ENCODE results near the gene SCO2. TPM values are rescaled to one million over a fixed set of nuclear protein-coding genes. Genes with fewer than 3 reads are reported as not detected.

Gene SCO2
- total RNA-seq, 6 experiments from 2014 or later, result 0.80 to 4.2 (median 2.5) TPM; not detected in 2

DNA sequence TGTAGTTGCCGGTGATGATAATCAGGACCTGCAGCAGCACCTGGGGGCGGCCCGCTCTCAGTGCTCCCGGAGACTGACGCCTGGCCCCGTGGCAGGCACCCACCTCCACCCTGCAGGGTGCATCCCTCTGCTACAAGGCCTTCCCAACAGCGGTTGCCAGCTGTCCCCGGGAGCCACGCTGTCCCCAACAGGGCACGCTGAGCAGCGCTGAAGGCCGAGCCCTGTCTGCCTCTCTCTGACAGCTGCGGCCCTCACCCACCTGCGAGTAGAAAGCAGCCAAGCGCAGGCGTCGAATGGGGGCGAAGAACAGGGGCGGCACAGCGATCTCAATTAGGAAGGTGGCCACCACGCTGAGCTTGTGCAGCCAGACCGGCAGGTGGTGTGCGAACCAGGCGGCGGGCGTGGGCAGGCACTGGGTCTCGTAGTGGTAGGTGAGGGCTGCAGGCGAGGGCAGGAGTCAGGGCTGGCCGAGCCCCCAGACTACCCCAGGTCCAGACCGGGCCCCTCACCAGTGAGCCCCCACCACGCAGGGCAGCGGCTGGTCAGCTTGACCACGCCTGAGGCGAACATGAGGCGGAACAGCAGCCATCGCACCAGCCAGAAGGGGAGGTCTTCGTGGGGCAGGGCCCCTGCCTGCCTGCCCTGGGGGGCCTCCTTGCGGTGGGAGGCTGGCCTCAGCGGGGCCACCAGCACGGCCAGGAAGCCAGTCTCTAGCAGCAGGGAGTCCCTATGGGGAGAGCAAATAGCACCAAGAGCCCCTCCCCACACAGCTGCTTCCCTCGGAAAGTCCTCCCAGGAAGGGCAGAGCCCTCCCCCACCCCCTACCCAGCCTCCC, 19.4 kb downstream of the SCO2 start:
- 85% methylated on average over 5 of the region's 41 CpGs for WGBS (ENCODE audit: insufficient coverage, low coverage, low lambda C conversion rate, missing lambda C conversion rate)
- H3K4me1 ChIP-seq, result peaks cover 0 to 10% (median 4%) of the 10 kb centered on the region in 4 donors
- peak overlapping the region in 1 of 3 donors; percentile 93 for H3K4me3 ChIP-seq
- DNase-seq (peak in 1 of 3 donors; percentile 44), ATAC-seq (no peak)
- peaks cover 0 to 17% (median 3%) of the 10 kb centered on the region in 4 donors for H3K36me3 ChIP-seq
- no peaks in the 10 kb centered on the region for H3K27me3 ChIP-seq
- TF ChIP-seq POLR2A (IDR thresholded peaks at IDR 0.05), result no peak
- TF ChIP-seq CTCF (IDR thresholded peaks at IDR 0.05), result no peak
- H3K9me3 ChIP-seq, result no peaks in the 10 kb centered on the region
- intact Hi-C loops (cut with DNase I), result no loop called here
- no peak overlapping the region for H3K27ac ChIP-seq

DNA sequence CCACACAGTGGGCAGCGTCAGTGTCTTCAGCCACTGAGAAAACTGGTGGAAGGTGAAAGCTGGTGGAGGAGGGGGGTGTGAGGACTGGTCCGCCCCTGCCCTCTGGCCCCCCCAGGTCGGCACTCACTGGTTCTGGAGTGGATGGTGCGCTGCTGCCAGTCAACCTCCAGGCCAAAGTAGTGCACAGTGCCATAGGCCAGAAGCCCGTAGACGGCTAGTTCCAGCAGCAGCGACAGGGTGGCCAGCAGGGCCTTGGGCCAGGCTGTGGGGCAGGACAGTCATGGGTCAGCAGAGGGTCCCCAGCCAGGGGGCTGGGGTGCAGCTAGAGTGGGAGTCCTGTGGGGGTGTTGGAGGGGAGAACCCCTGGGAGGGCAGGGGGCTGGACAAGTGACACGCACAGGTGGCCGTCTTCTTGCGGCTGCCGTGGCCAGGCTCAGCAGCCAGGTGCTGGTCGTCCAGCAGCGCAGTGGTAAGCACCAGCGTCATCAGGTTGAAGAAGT, 20.1 kb downstream of the SCO2 start:
- Histone ChIP-seq H3K27ac (no peak overlapping the region), H3K27me3 (no peaks in the 10 kb centered on the region), H3K4me3 (no peak overlapping the region), H3K4me1 (peaks cover 0 to 10% (median 4%) of the 10 kb centered on the region in 4 donors), H3K9me3 (no peaks in the 10 kb centered on the region), H3K36me3 (peaks cover 0 to 17% (median 3%) of the 10 kb centered on the region in 4 donors)
- intact Hi-C loops (cut with DNase I), result no loop called here
- no peak for ATAC-seq
- WGBS (ENCODE audit: insufficient coverage, low coverage, low lambda C conversion rate, missing lambda C conversion rate), result 100% methylated on average over 1 of the region's 14 CpGs
- TF ChIP-seq POLR2A (IDR thresholded peaks at IDR 0.05) (no peak), CTCF (IDR thresholded peaks at IDR 0.05) (no peak)
- DNase-seq, result no peak

DNA sequence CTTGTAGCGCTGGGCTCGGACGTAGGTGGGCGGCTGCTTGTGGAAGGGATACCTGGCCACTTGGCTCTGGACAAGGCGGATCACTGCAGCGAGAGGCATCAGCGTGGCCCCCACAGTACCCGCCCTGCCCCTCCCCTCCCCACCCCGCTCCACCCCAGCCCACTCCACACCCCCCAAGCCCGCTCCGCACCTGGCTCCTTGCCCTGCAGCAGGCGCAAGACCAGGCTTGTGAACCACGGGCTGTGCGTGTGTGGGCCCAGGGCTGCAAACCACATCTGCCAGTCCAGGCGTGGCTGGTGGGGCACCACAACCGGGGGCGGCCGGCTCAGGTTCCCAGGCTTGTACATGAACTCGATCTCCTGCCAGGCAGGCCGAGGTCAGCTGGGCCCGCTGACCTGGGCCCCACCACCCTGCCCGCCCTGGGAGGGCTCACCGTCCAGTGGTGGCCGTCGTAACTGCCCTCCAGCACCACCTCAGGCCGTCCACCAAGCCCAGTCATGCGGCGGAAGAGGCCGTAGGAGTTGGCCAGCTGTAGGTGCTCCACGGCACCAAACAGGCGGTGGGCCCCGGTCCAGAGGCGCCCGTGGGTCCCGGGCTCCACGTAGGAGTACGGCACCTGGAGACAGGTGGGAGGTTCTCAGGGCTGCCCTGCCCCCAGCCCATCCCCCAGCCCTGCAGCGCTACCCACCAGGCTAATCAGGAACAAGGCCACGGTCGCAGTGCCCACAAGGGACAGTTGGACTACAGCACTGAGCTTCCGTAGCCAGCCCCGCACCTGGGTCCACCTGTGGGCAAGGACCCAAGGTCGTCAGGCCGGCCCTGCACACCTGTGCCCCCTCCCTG, 20.8 kb downstream of the SCO2 start:
- Histone ChIP-seq H3K9me3 (no peaks in the 10 kb centered on the region), H3K4me1 (peaks cover 0 to 10% (median 4%) of the 10 kb centered on the region in 4 donors), H3K36me3 (peaks cover 0 to 17% (median 3%) of the 10 kb centered on the region in 4 donors), H3K4me3 (no peak overlapping the region), H3K27ac (no peak overlapping the region), H3K27me3 (no peaks in the 10 kb centered on the region)
- no peak for ATAC-seq
- intact Hi-C loops (cut with DNase I), result no loop called here
- 86% methylated on average over 9 of the region's 44 CpGs for WGBS (ENCODE audit: insufficient coverage, low coverage, low lambda C conversion rate, missing lambda C conversion rate)
- no peak for DNase-seq
- TF ChIP-seq CTCF (IDR thresholded peaks at IDR 0.05), result no peak
- TF ChIP-seq POLR2A (IDR thresholded peaks at IDR 0.05), result no peak

GRCh38 chr22:50503475-50504145, 21.8 kb downstream of the SCO2 start:
- Histone ChIP-seq H3K9me3 (no peaks in the 10 kb centered on the region), H3K4me3 (no peak overlapping the region), H3K27me3 (no peaks in the 10 kb centered on the region), H3K4me1 (peaks cover 0 to 5% (median 3%) of the 10 kb centered on the region in 4 donors), H3K27ac (no peak overlapping the region), H3K36me3 (peaks cover 0 to 17% (median 3%) of the 10 kb centered on the region in 4 donors)
- WGBS (ENCODE audit: insufficient coverage, low coverage, low lambda C conversion rate, missing lambda C conversion rate), result no CpG with 5 or more reads among the region's 26 CpGs
- TF ChIP-seq CTCF (IDR thresholded peaks at IDR 0.05) (no peak), POLR2A (IDR thresholded peaks at IDR 0.05) (no peak)
- DNase-seq (no peak), ATAC-seq (no peak)
- intact Hi-C loops (cut with DNase I), result no loop called here

Measured in right lobe of liver (tissue), 6 donors.